Stimulated activated CD4-positive, alpha-beta T cell treated with anti-CD3 and anti-CD28 coated beads, TNF-alpha, amount 100 ng/mL, for 48 hours (primary cell): ENCODE results near the gene OPN5.

ENCODE experiments used
- DNase-seq, 3 donors: peaks; one replicate each; pipeline ENCODE4 v3.0.0-alpha.2; 2020; ENCODE audit warnings: low read depth in 3 of 3

Gene OPN5

GRCh38 chr6:47788498-47788884 lies 6.7 kb downstream of the OPN5 start:
- DNase-seq: no peak

GRCh38 chr6:47789553-47789952 lies 7.7 kb downstream of the OPN5 start:
- no peak for DNase-seq

- DNase-seq: no peak
These were observed 10.4 kb downstream of the OPN5 start for GRCh38 chr6:47792216-47792733.

- DNase-seq: no peak
These were observed 12.8 kb downstream of the OPN5 start for GRCh38 chr6:47794577-47795135.

- no peak for DNase-seq
These were observed 20.2 kb downstream of the OPN5 start for GRCh38 chr6:47801984-47802383.

GRCh38 chr6:47804821-47805220 lies 23.0 kb downstream of the OPN5 start:
- DNase-seq: no peak

- no peak for DNase-seq
These were observed 28.0 kb downstream of the OPN5 start for GRCh38 chr6:47809873-47810272.

- DNase-seq: no peak
These were observed 29.1 kb downstream of the OPN5 start for GRCh38 chr6:47810885-47811284.

GRCh38 chr6:47811443-47811842 lies 29.6 kb downstream of the OPN5 start:
- DNase-seq: no peak

GRCh38 chr6:47817749-47818148 lies 35.9 kb downstream of the OPN5 start:
- DNase-seq: no peak

GRCh38 chr6:47819461-47819860 lies 37.6 kb downstream of the OPN5 start:
- DNase-seq: no peak

GRCh38 chr6:47822856-47823554 lies 41.2 kb downstream of the OPN5 start:
- DNase-seq: no peak

GRCh38 chr6:47832386-47833100 lies 50.7 kb downstream of the OPN5 start:
- DNase-seq: no peak

- DNase-seq: no peak
These were observed 52.4 kb downstream of the OPN5 start for GRCh38 chr6:47834196-47834595.

GRCh38 chr6:47836046-47836445 lies 54.2 kb downstream of the OPN5 start:
- DNase-seq: no peak

GRCh38 chr6:47836639-47837038 lies 54.8 kb downstream of the OPN5 start:
- DNase-seq: no peak

- DNase-seq: no peak
These were observed 57.8 kb downstream of the OPN5 start for GRCh38 chr6:47839645-47840044.

GRCh38 chr6:47844881-47845280 lies 63.0 kb downstream of the OPN5 start:
- DNase-seq: no peak

GRCh38 chr6:47846752-47847151 lies 64.9 kb downstream of the OPN5 start:
- DNase-seq: no peak

GRCh38 chr6:47851091-47851490 lies 69.3 kb downstream of the OPN5 start:
- DNase-seq: no peak

GRCh38 chr6:47852727-47853126 lies 70.9 kb downstream of the OPN5 start:
- DNase-seq: no peak

GRCh38 chr6:47853766-47854165 lies 71.9 kb downstream of the OPN5 start:
- DNase-seq: no peak

- DNase-seq: no peak
These were observed 73.1 kb downstream of the OPN5 start for GRCh38 chr6:47854971-47855370.
